ENCODE data around the gene PRDM12.
A peak's percentile ranks its signal among the peaks of the same experiment; 100 is the strongest.

PRDM12 gene

DNA sequence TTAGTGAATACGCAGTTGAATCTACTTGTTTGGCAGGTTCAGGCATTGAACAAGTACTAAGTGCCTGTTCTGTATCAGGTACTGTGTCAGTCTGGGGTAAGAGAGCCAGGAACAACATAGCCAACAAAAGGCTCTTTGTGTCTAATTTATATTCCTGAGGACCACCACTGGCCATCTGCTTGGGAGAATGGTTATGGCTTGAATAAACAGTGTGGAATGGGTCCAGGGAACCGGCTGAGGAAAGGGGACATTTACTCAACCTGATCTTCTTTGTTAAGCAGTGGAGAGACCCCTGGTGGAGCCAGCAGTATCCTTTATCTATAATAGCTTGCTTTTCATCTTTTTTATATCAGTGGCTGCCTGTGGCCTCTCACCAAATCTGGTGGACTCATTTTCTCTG lies 67.7 kb downstream of the PRDM12 start:
- peak; percentile 5 for DNase-seq
